ENCODE data around the gene MCRS1.

The MCRS1 gene

GRCh38 chr12:49588281-49588680, 20.3 kb upstream of the MCRS1 start:
- in situ Hi-C loops (cut with MboI; ENCODE audit: low pct_unique_long_range_greater_than_20kb, low sequenced_read_pairs, unreplicated experiment), result no loop called here
- TF ChIP-seq, protein P1, sequence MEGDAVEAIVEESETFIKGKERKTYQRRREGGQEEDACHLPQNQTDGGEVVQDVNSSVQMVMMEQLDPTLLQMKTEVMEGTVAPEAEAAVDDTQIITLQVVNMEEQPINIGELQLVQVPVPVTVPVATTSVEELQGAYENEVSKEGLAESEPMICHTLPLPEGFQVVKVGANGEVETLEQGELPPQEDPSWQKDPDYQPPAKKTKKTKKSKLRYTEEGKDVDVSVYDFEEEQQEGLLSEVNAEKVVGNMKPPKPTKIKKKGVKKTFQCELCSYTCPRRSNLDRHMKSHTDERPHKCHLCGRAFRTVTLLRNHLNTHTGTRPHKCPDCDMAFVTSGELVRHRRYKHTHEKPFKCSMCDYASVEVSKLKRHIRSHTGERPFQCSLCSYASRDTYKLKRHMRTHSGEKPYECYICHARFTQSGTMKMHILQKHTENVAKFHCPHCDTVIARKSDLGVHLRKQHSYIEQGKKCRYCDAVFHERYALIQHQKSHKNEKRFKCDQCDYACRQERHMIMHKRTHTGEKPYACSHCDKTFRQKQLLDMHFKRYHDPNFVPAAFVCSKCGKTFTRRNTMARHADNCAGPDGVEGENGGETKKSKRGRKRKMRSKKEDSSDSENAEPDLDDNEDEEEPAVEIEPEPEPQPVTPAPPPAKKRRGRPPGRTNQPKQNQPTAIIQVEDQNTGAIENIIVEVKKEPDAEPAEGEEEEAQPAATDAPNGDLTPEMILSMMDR (IDR thresholded peaks at IDR 0.05; ENCODE audit: extremely low read depth, insufficient read depth, missing control alignments), result no peak
- no peak for DNase-seq (ENCODE audit: low spot score)

DNA sequence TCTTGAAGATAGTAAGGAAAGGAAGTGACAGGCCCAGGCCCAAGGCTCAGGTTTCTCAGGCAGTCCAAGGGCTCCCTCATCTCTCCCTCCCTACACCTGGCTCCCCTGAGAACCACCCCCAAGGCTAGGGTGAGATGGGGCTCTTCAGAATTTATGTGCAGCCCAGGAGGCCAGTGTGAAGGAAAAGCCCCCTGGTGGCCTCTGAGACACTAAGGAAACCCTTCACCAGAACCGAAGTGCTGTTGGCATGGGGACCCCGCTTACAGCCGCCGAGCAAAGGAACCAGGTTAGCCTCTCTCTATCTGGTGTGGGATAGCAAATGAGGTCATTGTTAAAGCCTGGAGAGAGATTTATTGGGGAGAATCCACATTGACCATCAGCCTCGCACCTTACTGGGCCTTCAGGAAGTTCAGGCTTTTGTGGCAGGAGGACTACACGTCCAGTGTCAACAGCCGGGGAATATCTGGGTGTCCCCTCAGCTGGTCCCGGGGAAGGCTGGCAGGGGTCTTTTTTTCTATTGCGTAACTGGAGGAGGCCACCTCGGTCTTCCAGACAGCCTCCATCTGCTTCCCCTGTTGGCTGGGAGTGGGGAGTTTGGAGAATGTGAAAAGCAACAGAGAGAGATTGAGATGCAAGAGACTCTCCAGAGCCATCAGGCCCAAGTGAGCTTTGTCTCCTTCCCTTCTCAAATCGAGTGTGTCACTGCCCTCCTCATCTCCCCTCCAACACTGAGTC, 19.4 kb upstream of the MCRS1 start:
- in situ Hi-C loops (cut with MboI; ENCODE audit: low pct_unique_long_range_greater_than_20kb, low sequenced_read_pairs, unreplicated experiment), result no loop called here
- TF ChIP-seq, protein P1 (IDR thresholded peaks at IDR 0.05; ENCODE audit: extremely low read depth, insufficient read depth, missing control alignments), result no peak
- DNase-seq (ENCODE audit: low spot score), result no peak

DNA sequence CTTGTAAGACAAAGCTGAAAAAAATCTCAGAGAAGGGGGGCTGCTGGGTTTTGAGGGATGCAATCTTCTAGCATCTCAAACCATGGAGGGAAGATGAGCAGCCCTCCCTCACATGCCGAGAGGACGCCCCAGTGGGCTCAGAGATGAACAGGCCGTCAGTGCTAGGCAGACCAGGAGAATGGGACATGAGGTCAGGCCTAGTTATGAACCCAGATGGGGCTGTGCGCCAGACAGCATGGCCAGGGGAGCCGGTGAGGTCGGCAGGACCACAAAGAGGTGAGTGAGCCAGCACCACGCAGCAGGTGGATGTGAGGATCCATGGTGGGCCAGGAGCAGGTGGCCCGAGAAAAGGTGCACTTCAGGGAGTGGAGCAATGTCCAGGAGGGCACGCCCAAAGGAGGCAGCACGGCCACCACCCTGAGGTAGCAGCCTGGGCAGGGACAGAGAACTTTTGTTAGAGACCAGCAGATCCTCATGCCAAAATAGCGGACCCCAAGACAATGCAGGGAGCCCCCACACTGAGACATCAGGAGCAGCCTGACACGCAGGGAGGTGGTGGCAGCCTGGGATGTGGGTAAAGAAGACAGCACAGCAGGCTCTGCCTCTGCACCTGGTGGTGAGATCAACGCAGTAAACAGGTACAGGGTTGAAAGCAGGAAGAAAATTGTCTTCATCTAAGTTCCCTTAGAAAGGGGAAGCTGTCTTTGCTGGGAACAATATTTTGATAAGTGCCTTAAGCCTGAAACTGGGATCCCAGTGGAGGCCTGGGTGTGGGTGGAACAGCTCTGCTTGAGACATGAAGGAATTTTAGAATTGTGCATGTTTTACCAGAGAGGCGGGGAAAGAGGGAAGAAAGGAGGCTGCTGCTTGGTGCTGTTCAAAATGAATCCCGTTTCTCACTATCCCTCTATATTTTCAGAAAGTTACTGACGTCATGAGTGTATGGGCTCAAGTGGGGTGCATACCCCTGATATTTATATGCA, 17.8 kb upstream of the MCRS1 start:
- in situ Hi-C loops (cut with MboI; ENCODE audit: low pct_unique_long_range_greater_than_20kb, low sequenced_read_pairs, unreplicated experiment), result no loop called here
- no peak for DNase-seq (ENCODE audit: low spot score)
- TF ChIP-seq, protein P1 (IDR thresholded peaks at IDR 0.05; ENCODE audit: extremely low read depth, insufficient read depth, missing control alignments), result no peak

DNA sequence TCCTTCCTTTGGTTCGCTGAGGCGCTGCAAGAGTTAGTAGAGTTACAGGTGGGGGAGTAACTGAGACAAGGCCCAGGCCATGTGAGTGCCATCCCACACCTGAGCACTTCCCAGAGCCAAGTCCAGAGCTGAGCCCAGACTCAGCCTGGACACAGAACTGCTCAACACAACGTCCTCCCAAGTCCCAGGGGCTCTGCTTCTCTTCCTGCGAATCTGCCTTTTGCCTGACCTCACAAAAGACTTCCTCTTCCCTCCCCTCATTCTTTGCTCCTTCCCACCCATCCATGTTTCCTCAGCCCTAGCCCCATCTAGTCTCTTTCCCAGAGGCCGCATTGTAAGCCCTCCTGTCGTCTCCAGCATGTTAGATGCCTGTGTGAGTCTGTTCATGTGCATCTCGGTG, 16.6 kb upstream of the MCRS1 start:
- in situ Hi-C loops (cut with MboI; ENCODE audit: low pct_unique_long_range_greater_than_20kb, low sequenced_read_pairs, unreplicated experiment), result no loop called here
- no peak for DNase-seq (ENCODE audit: low spot score)
- TF ChIP-seq, protein P1 (IDR thresholded peaks at IDR 0.05; ENCODE audit: extremely low read depth, insufficient read depth, missing control alignments), result no peak

- in situ Hi-C loops (cut with MboI; ENCODE audit: low pct_unique_long_range_greater_than_20kb, low sequenced_read_pairs, unreplicated experiment), result no loop called here
- TF ChIP-seq, protein P1 (IDR thresholded peaks at IDR 0.05; ENCODE audit: extremely low read depth, insufficient read depth, missing control alignments), result no peak
- no peak for DNase-seq (ENCODE audit: low spot score)
Measured at GRCh38 chr12:49583366-49584094, 15.6 kb upstream of the MCRS1 start.

DNA sequence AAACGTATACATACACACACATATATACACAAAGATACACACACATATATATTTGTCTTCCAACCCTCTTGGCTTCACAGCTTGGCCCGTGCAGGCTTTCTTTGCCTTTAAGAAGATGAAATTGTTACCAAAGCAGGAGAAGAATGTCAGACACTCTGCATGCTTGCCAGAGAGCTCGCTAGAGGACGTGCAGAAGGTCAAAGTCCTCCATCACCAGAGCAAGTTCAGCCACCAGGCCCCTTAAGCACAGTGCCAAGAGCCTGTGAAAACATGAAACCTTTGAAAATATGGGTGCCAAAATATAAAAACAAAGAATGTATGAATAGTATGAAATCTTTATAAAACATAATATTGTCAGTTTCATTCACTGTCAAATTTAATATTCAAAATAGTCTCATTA, 14.9 kb upstream of the MCRS1 start:
- no peak for DNase-seq (ENCODE audit: low spot score)
- in situ Hi-C loops (cut with MboI; ENCODE audit: low pct_unique_long_range_greater_than_20kb, low sequenced_read_pairs, unreplicated experiment), result no loop called here
- TF ChIP-seq, protein P1 (IDR thresholded peaks at IDR 0.05; ENCODE audit: extremely low read depth, insufficient read depth, missing control alignments), result no peak

Data from GM13977 (cell line).